Raji (cell line): ENCODE data around the gene MAP1S.

Source experiments
- POLR2A ChIP-seq: IDR thresholded peaks from 2 replicates; pipeline ENCODE4 v1.6.1; 2011; ENCODE audit warnings: low read depth, low read length, control low read depth; ENCODE audit not compliant: insufficient read depth

Gene MAP1S

GRCh38 chr19:17687141-17687856, 32.0 kb upstream of the MAP1S start:
- no peak for TF ChIP-seq POLR2A

DNA sequence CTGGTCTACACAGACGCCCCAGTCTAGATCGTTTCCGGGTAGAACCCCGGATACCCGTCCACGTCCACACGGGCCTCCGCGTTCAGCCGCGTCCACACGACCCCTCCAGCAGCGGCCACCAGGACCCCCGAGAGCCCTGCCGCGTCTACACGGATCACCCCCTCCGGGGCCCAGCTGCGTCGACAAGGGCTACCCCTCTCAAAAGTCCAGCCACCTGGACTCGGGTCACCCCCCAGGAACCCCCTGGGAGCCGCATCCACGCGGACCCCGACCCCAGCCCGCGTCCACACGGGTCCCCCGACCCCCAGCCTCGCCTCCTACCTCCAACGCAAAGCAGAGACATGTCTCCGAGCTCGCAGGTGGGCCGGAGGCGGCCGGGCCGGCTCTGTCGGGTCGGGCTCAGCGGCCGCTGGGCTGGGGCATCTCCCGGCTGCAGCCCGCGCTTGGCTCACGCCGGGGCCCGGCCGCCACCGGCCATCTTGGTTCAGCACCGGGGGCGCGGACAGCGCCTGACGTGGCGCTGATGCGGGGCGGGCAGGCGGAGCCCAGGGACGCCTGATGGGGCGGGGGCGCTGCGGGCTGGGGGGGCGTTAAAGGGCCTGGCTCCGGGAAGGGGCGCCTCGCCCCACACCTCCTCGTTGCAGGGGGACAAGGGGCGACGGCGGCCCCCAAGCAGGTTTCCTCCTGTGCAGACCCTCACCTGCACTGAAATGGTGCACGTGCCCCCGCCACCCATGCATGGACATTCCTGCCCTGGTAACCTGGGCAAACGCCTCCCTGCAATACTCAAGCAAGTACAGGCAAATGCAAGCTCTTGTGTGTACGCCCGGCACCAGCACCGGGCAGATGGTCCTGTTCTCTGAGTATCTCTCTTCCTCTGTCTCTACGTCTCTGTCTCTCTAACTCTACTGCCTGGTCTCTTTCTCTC, 31.2 kb upstream of the MAP1S start, which contains the start of gene UNC13A:
TSS of gene UNC13A (minus strand) at position 498 of the 928 bp plus-strand sequence. CDS start at position 343, 155 bp downstream.
- TF ChIP-seq POLR2A, result no peak

GRCh38 chr19:17688853-17689595, 30.3 kb upstream of the MAP1S start:
- TF ChIP-seq POLR2A, result no peak

- TF ChIP-seq POLR2A, result no peak
These were observed 26.7 kb upstream of the MAP1S start for GRCh38 chr19:17692566-17692965.

DNA sequence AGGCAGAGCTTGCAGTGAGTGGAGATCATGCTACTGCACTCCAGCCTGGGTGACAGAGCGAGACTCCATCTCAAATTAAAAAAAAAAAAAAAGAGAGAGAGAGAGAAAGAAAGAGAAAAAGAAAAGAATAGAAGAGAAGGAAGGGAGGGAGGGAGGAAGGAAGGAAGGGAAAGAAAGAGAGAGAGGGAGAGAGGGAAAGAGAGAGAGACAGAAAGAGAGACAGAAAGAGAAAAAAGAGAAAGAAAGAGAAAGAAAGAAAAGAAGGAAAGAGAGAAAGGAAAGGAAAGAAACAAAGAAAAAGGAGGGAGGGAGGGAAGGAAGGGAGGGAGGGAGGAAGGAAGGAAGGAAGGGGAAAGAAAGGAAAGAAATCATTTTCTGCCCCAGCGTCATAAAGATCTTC, 24.1 kb upstream of the MAP1S start:
- TF ChIP-seq POLR2A, result no peak

GRCh38 chr19:17703824-17704463, 15.3 kb upstream of the MAP1S start:
- no peak for TF ChIP-seq POLR2A

GRCh38 chr19:17706750-17707181, 12.5 kb upstream of the MAP1S start:
- no peak for TF ChIP-seq POLR2A

GRCh38 chr19:17711851-17712250, 7.4 kb upstream of the MAP1S start:
- TF ChIP-seq POLR2A, result no peak

DNA sequence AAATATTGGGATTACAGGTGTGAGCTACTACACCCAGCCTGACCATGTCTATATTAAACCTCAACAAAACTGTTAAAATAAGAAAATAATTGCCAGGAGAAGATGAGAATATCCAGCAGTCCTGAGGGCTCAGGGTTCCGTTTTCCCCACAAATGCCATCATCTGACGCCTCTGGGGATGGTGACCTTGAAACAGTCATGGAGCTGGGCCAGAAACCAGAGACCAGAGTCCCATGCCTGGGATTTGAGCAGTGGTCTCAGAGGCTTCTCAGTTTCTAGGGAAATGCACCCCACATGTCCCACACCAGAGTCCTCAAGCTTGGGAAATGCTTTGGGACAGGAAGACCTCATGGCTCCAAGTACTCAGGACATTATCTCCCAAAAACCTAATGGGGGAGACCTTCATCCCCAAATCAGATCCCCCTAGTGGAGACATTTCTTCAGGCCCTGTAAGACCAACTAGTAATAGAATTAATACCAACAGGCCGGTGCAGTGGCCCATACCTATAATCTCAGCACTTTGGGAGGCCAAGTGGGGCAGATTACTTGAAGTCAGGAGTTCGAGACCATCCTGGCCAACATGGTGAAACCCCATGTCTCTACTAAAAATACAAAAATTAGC, 2.9 kb upstream of the MAP1S start:
- TF ChIP-seq POLR2A, result no peak

DNA sequence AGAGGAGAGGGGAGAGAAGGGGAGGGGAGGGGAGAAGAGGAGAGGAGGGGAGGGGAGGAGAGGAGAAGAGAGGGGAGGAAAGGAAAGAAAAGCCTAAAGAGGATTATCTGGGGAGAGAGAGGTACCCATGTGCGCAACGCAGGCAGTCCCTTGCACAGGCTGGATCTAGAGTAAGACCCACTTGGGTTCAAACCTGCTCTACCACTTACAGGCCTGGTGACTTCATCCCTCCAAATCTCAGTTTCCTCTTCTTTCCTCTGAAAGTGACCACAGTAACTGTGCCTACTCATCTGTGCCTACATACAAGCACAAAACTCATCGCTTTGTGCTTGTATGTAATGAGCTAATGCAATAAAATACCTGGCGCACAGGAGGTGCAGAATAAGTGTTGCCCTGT, 732 bp upstream of the MAP1S start:
- TF ChIP-seq POLR2A, result no peak

DNA sequence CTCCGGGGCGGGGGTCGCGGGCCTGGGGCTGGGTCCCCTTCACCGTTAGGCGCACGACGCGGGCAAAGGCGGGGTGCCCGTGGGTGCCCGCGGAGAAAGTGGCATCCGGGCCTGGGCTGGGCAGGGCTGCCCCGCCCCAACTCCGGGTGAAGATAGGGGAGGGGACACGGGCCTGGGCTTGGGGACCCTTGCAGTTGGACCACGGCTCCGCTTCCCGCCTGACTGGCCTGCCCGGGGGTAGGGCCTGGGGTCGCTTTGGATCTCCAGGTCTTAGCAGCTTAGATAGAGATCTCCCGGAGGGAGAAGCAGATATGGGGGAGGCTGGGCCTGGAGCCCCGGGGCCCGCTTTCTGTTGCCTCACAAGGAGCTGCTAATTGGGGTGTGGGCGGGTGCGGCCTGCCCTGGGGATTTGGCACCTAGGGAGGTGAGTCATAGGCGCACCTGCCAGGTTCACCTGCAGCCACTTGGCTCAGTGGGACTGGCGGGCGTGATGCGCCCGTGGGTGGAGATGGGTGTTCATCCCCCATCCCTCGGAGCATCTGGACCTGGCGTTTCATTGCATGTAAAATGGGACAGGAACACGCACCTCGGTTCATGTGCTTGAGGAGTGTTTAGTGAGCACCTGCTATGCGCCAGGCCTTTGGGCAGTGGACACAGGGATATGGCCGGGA, 585 bp downstream of the MAP1S start:
- TF ChIP-seq POLR2A, result no peak

DNA sequence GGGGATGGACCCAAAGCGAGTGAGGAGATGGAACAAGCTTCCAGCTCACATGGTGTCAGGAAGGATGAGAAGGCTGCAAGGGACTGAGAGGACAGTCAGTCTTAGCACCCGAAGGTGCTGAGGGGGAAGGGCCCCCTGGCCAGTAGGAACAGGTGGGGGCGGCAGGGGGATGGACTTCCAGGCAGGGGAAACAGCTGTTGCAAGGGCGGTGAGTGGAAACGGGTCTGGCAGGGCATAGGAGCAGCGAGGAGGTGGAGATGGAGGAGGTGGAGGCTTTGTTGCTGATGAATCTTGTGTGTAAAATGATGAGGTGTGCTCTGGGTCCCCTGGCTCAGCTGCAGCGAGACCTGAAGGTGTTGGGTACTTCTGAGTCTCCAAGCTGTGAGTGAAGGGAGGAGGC, 1.2 kb downstream of the MAP1S start:
- TF ChIP-seq POLR2A, result no peak

- no peak for TF ChIP-seq POLR2A
These were observed 1.9 kb downstream of the MAP1S start for GRCh38 chr19:17721111-17721628.

- TF ChIP-seq POLR2A, result no peak
These were observed 2.5 kb downstream of the MAP1S start for GRCh38 chr19:17721821-17722220.

DNA sequence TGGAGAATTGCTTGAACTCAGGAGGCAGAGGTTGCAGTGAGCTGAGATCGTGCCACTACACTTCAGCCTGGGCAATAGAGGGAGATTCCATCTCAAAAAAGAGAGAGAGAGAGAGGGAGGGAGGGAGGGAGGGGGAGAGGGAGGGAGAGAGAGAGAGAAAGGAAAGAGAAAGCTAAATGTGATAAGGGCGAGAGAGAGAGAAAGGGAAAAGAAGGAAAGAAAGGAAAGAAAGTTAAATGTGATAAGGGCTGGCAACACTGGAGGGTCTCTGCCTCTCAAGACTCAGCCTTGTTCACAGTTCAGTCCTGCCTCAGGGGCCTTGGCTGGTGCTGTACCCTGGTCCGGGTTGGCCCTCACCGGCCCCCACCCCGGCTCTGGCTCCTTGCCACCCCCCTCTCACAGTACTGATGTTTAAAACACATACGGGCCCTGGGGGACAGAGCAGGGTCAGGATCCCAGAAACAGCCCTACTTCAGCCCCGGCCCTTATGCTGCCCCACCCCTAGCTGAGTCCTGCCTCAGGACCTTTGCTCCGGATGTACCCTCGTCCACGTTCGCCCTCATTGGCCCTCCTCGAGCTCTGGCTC, 3.5 kb downstream of the MAP1S start:
- TF ChIP-seq POLR2A, result no peak
